Muscle layer of duodenum (tissue), 2 donors: ENCODE results near the gene PTPRQ.
"Not testable (repeated sequence)": the region's sequence is repeated elsewhere in the genome, so short reads cannot be mapped to it uniquely, and the experiment has no call there.

Source experiments
- H3K27ac ChIP-seq: one replicate; pipeline ENCODE4 v1.7.0; 2013; ENCODE audit warnings: mild to moderate bottlenecking, low read length
- H3K27me3 ChIP-seq: one replicate; pipeline ENCODE4 v1.7.0; 2013; ENCODE audit warnings: low read depth, mild to moderate bottlenecking, control low read depth, low read length
- H3K36me3 ChIP-seq, 2 donors: one replicate each; pipeline ENCODE4 v1.7.0; 2013; ENCODE audit warnings: low read length in 2 of 2, control low read depth in 1 of 2, mild to moderate bottlenecking in 1 of 2; ENCODE audit not compliant: insufficient read depth in 2 of 2, control insufficient read depth in 1 of 2
- H3K4me1 ChIP-seq, 2 donors: one replicate each; pipeline ENCODE4 v1.7.0; 2013; ENCODE audit warnings: low read length in 2 of 2, mild to moderate bottlenecking in 2 of 2, control low read depth in 1 of 2, moderate library complexity in 1 of 2; ENCODE audit not compliant: insufficient read depth in 2 of 2, control insufficient read depth in 1 of 2
- H3K4me3 ChIP-seq, 2 donors: one replicate each; pipeline ENCODE4 v1.7.0; 2013; ENCODE audit warnings: low read length in 2 of 2, low read depth in 1 of 2, mild to moderate bottlenecking in 1 of 2
- H3K9me3 ChIP-seq, 2 donors: one replicate each; pipeline ENCODE4 v1.7.0; 2013; ENCODE audit warnings: low read length in 2 of 2, control low read depth in 1 of 2, mild to moderate bottlenecking in 1 of 2; ENCODE audit not compliant: control insufficient read depth in 1 of 2
- donor health status: healthy.

Gene PTPRQ

GRCh38 chr12:80648881-80649280, 204.8 kb downstream of the PTPRQ start:
- Histone ChIP-seq H3K27me3 (no peaks in the 10 kb centered on the region), H3K9me3 (no peaks in the 10 kb centered on the region), H3K4me1 (no peaks in the 10 kb centered on the region), H3K4me3 (no peak overlapping the region), H3K27ac (no peak overlapping the region), H3K36me3 (no peaks in the 10 kb centered on the region)

GRCh38 chr12:80655751-80656150, 211.7 kb downstream of the PTPRQ start:
- no peak overlapping the region for H3K4me3 ChIP-seq
- no peak overlapping the region for H3K27ac ChIP-seq
- H3K36me3 ChIP-seq, result no peaks in the 10 kb centered on the region
- H3K9me3 ChIP-seq, result no peaks in the 10 kb centered on the region
- H3K27me3 ChIP-seq, result no peaks in the 10 kb centered on the region
- no peaks in the 10 kb centered on the region for H3K4me1 ChIP-seq

GRCh38 chr12:80659512-80660063, 215.6 kb downstream of the PTPRQ start:
- H3K9me3 ChIP-seq, result no peaks in the 10 kb centered on the region
- no peaks in the 10 kb centered on the region for H3K27me3 ChIP-seq
- no peaks in the 10 kb centered on the region for H3K4me1 ChIP-seq
- H3K27ac ChIP-seq, result no peak overlapping the region
- H3K4me3 ChIP-seq, result no peak overlapping the region
- H3K36me3 ChIP-seq, result no peaks in the 10 kb centered on the region

- H3K4me3 ChIP-seq, result no peak overlapping the region
- H3K4me1 ChIP-seq, result no peaks in the 10 kb centered on the region
- no peaks in the 10 kb centered on the region for H3K27me3 ChIP-seq
- H3K36me3 ChIP-seq, result no peaks in the 10 kb centered on the region
- H3K27ac ChIP-seq, result no peak overlapping the region
- H3K9me3 ChIP-seq, result no peaks in the 10 kb centered on the region
Observed at GRCh38 chr12:80662586-80662985, 218.6 kb downstream of the PTPRQ start.

- Histone ChIP-seq H3K4me3 (no peak overlapping the region), H3K36me3 (no peaks in the 10 kb centered on the region), H3K4me1 (no peaks in the 10 kb centered on the region), H3K9me3 (no peaks in the 10 kb centered on the region), H3K27me3 (no peaks in the 10 kb centered on the region), H3K27ac (no peak overlapping the region)
Observed at GRCh38 chr12:80670214-80670613, 226.2 kb downstream of the PTPRQ start.

- not testable (repeated sequence) for H3K4me3 ChIP-seq, H3K9me3 ChIP-seq, H3K4me1 ChIP-seq, H3K27me3 ChIP-seq, H3K36me3 ChIP-seq, H3K27ac ChIP-seq
Observed at GRCh38 chr12:80676042-80676636, 232.1 kb downstream of the PTPRQ start.

GRCh38 chr12:80676856-80677255, 232.8 kb downstream of the PTPRQ start:
- Histone ChIP-seq H3K27ac (no peak overlapping the region), H3K4me3 (no peak overlapping the region), H3K9me3 (no peaks in the 10 kb centered on the region), H3K27me3 (no peaks in the 10 kb centered on the region), H3K4me1 (no peaks in the 10 kb centered on the region), H3K36me3 (no peaks in the 10 kb centered on the region)

- Histone ChIP-seq H3K4me1 (no peaks in the 10 kb centered on the region), H3K9me3 (no peaks in the 10 kb centered on the region), H3K27me3 (no peaks in the 10 kb centered on the region), H3K36me3 (no peaks in the 10 kb centered on the region), H3K4me3 (no peak overlapping the region), H3K27ac (no peak overlapping the region)
Observed at GRCh38 chr12:80677994-80678393, 234.0 kb downstream of the PTPRQ start.

GRCh38 chr12:80679346-80680131, 235.5 kb downstream of the PTPRQ start:
- Histone ChIP-seq H3K4me3 (no peak overlapping the region), H3K4me1 (no peaks in the 10 kb centered on the region), H3K9me3 (no peaks in the 10 kb centered on the region)

GRCh38 chr12:80681287-80681686, 237.3 kb downstream of the PTPRQ start:
- Histone ChIP-seq H3K27ac (no peak overlapping the region), H3K4me1 (no peaks in the 10 kb centered on the region)

More at GRCh38 chr12:80679346-80680131, 235.5 kb downstream of the PTPRQ start:
- H3K27ac ChIP-seq, result no peak overlapping the region
- no peaks in the 10 kb centered on the region for H3K36me3 ChIP-seq
- no peaks in the 10 kb centered on the region for H3K27me3 ChIP-seq

GRCh38 chr12:80681786-80682185, 237.8 kb downstream of the PTPRQ start:
- H3K27me3 ChIP-seq, result no peaks in the 10 kb centered on the region
- peaks cover 0 to 3% of the 10 kb centered on the region in 2 donors for H3K9me3 ChIP-seq
- H3K36me3 ChIP-seq, result no peaks in the 10 kb centered on the region
- H3K27ac ChIP-seq, result no peak overlapping the region
- no peaks in the 10 kb centered on the region for H3K4me1 ChIP-seq
- no peak overlapping the region for H3K4me3 ChIP-seq

More at GRCh38 chr12:80681287-80681686, 237.3 kb downstream of the PTPRQ start:
- no peaks in the 10 kb centered on the region for H3K27me3 ChIP-seq
- H3K36me3 ChIP-seq, result no peaks in the 10 kb centered on the region
- no peak overlapping the region for H3K4me3 ChIP-seq
- H3K9me3 ChIP-seq, result no peaks in the 10 kb centered on the region
